Chondrocyte (in vitro differentiated cells): ENCODE measurements around the gene TMEM135. TPM values are rescaled to one million over a fixed set of nuclear protein-coding genes. Genes with fewer than 3 reads are reported as not detected.

Experiments used
- DNase-seq: peaks from one replicate; pipeline ENCODE4 v3.0.0; 2021; ENCODE audit warnings: mixed read lengths, low spot score
- H3K27ac Mint-ChIP-seq: one replicate; pipeline ENCODE4 v1.8.0; 2021; ENCODE audit warnings: mild to moderate bottlenecking, moderate library complexity, mixed read lengths; ENCODE audit not compliant: unreplicated experiment
- H3K27me3 Mint-ChIP-seq: 2 replicates; pipeline ENCODE4 v1.8.0; 2021; ENCODE audit warnings: low read depth, mixed read lengths
- H3K36me3 Mint-ChIP-seq: 2 replicates; pipeline ENCODE4 v1.8.0; 2021; ENCODE audit warnings: low read depth, mixed read lengths
- H3K4me1 Mint-ChIP-seq: 2 replicates; pipeline ENCODE4 v1.8.0; 2021; ENCODE audit warnings: low read depth, mild to moderate bottlenecking, mixed read lengths
- H3K4me3 Mint-ChIP-seq: one replicate; pipeline ENCODE4 v1.8.0; 2021; ENCODE audit warnings: mild to moderate bottlenecking, moderate library complexity, mixed read lengths; ENCODE audit not compliant: unreplicated experiment
- H3K9me3 Mint-ChIP-seq: 2 replicates; pipeline ENCODE4 v1.8.0; 2021; ENCODE audit warnings: low read depth, mixed read lengths
- CTCF ChIP-seq: fragments of 200-600 bp; sonication (generic); IDR thresholded peaks from 2 replicates; pipeline ENCODE4 v1.5.0; 2021; ENCODE audit warnings: antibody characterized with exemption, mild to moderate bottlenecking, moderate library complexity
- total RNA-seq: library from RNA; stranded (reverse); gene quantifications from 3 replicates; pipeline ENCODE4 v1.2.1, GENCODE V29; 2021

The TMEM135 gene
- total RNA-seq, 1 donor from 2014 or later: 13.3 TPM

DNA sequence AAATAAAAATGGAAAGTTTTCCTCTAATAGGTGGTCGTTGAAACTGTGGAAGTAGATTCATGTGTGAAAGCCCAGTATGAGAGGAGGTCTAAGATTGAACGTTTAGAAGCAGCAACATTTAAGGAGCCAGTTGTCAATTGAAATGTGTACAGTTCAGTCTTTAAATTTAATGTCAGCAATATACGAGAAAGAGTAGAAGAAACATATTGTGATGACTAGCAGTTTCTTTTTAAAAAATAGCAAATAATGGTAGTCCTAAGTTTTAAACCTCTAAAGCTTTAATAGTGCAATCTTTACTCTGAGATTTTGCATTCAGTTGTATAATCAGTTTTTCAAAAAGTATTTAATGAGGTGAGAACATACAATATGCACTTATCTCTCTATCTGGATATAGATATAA is 44.9 kb downstream of the TMEM135 start:
- Mint-ChIP-seq H3K27ac (no peak overlapping the region), H3K36me3 (peaks cover 4% of the 10 kb centered on the region), H3K4me1 (no peaks in the 10 kb centered on the region), H3K27me3 (no peaks in the 10 kb centered on the region), H3K4me3 (no peak overlapping the region), H3K9me3 (peaks cover 2% of the 10 kb centered on the region)
- DNase-seq: no peak
- no peak for TF ChIP-seq CTCF

DNA sequence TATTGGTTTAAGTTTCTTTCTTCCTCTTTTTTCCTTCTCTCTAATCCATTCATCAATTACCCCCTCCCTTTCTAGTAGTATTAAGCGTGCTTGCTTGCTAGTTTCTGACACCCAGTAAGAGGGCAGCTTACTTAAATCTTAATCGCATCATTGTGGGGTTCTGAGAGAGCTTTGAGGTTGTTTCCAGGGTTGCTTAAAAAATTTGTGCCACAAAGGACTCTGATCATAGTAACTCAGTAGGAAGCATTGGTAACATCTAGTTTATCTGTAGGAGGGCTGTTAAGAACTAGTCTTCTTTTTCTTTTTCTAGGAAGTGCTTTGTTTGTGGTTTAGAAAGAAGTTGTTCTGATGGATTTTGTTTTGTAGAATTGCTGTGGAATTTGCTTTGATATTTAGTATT is 45.3 kb downstream of the TMEM135 start:
- Mint-ChIP-seq H3K36me3 (peaks cover 2% of the 10 kb centered on the region), H3K4me3 (no peak overlapping the region), H3K27me3 (no peaks in the 10 kb centered on the region), H3K9me3 (no peaks in the 10 kb centered on the region), H3K27ac (no peak overlapping the region), H3K4me1 (no peaks in the 10 kb centered on the region)
- no peak for TF ChIP-seq CTCF
- DNase-seq: no peak

GRCh38 chr11:87092159-87092558 is 54.4 kb downstream of the TMEM135 start:
- Mint-ChIP-seq H3K9me3 (peaks cover 12% of the 10 kb centered on the region), H3K4me3 (no peak overlapping the region), H3K27me3 (no peaks in the 10 kb centered on the region), H3K27ac (no peak overlapping the region), H3K4me1 (no peaks in the 10 kb centered on the region), H3K36me3 (peaks cover 14% of the 10 kb centered on the region)
- DNase-seq: no peak
- TF ChIP-seq CTCF: no peak

- peaks cover 14% of the 10 kb centered on the region for H3K36me3 Mint-ChIP-seq
Observed at GRCh38 chr11:87092567-87092966, 54.8 kb downstream of the TMEM135 start.

GRCh38 chr11:87097582-87097981 is 59.8 kb downstream of the TMEM135 start:
- TF ChIP-seq CTCF: peak; percentile 76
- peaks cover 5% of the 10 kb centered on the region for H3K9me3 Mint-ChIP-seq
- no peak overlapping the region for H3K27ac Mint-ChIP-seq
- H3K27me3 Mint-ChIP-seq: no peaks in the 10 kb centered on the region
- no peak for DNase-seq
- H3K4me1 Mint-ChIP-seq: no peaks in the 10 kb centered on the region
- no peak overlapping the region for H3K4me3 Mint-ChIP-seq
- peaks cover 9% of the 10 kb centered on the region for H3K36me3 Mint-ChIP-seq

More at GRCh38 chr11:87092567-87092966, 54.8 kb downstream of the TMEM135 start:
- DNase-seq: no peak
- Mint-ChIP-seq H3K27me3 (no peaks in the 10 kb centered on the region), H3K4me1 (no peaks in the 10 kb centered on the region), H3K4me3 (no peak overlapping the region), H3K9me3 (peaks cover 12% of the 10 kb centered on the region), H3K27ac (no peak overlapping the region)
- TF ChIP-seq CTCF: no peak
